ENCODE measurements around the gene OR13C8.

The OR13C8 gene

DNA sequence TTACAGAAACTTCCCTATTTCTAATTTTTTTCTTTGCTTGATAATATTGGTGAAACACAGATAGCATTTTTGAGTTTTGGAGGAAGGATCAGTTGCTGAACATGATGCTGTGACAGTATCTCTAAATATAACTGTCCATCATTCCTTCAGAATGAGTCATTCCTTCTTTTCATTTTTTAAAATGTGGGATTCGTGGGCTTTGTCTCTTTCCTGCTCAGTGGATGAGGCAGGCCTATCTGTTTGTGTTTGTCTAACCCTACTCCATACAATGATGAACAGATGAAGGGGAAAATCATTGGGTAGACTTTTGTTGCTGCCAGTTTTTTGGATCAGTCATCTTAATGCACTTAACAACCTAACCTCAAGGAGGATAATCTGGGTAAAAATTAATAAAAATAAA is 15.7 kb upstream of the OR13C8 start:
- TF ChIP-seq CTCF (IDR thresholded peaks at IDR 0.05; ENCODE audit: low read depth, low read length), result no peak
- H3K4me3 ChIP-seq (ENCODE audit: low read depth, low read length), result no peak overlapping the region

GRCh38 chr9:104555521-104555920 is 13.4 kb upstream of the OR13C8 start:
- Histone ChIP-seq H3K4me3 (ENCODE audit: low read depth, low read length) (no peak overlapping the region), H3K4me1 (no peaks in the 10 kb centered on the region), H3K36me3 (no peaks in the 10 kb centered on the region), H3K27me3 (no peaks in the 10 kb centered on the region), H3K9me3 (no peaks in the 10 kb centered on the region)
- no peak for DNase-seq
- TF ChIP-seq CTCF (IDR thresholded peaks at IDR 0.05; ENCODE audit: low read depth, low read length), result no peak

More for the DNA sequence above, 15.7 kb upstream of the OR13C8 start:
- H3K36me3 ChIP-seq, result no peaks in the 10 kb centered on the region
- DNase-seq, result no peak
- no peaks in the 10 kb centered on the region for H3K9me3 ChIP-seq
- no peaks in the 10 kb centered on the region for H3K27me3 ChIP-seq
- no peaks in the 10 kb centered on the region for H3K4me1 ChIP-seq

DNA sequence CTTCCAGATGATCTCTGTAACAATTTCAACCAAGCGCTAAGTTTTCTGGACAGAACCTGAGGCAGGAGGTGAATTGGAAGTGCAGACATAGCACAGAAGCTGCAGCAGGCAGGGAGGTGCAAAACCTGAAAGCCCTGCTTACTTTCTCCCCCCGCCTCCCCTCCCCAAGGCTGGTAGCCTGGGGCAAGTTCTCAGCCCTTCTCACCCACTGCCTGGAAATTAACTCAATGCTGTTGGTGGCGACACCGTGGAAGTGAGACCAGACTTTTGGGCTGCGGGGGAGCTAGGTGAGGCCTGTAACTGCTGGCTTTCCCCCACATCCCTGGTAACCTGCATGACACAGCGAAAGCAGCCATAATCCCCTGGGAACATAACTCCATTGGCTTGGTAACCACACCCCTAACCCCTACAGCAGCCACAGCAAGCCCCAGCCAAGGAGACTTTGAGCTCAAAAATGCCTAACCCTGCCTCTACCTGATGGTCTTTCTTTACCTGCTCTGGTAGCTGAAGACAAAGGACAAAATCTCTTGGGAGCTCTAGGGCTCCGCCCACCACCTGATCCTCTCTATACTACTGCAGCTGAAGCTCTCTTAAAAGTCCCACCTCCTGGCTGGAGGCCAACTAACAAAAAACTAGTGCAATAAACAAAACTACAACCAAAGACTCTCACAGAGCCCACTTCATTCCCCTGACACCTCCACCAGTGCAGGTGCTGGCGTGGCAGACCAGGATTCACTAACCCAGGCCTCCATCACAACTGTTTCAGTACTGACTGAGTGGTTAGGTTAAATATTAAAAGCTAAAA is 11.9 kb upstream of the OR13C8 start:
- DNase-seq, result no peak
- TF ChIP-seq CTCF (IDR thresholded peaks at IDR 0.05; ENCODE audit: low read depth, low read length), result no peak
- Histone ChIP-seq H3K4me1 (no peaks in the 10 kb centered on the region), H3K27me3 (no peaks in the 10 kb centered on the region), H3K36me3 (no peaks in the 10 kb centered on the region), H3K4me3 (ENCODE audit: low read depth, low read length) (no peak overlapping the region), H3K9me3 (no peaks in the 10 kb centered on the region)

- TF ChIP-seq CTCF (IDR thresholded peaks at IDR 0.05; ENCODE audit: low read depth, low read length), result no peak
- no peaks in the 10 kb centered on the region for H3K9me3 ChIP-seq
Observed at GRCh38 chr9:104564358-104564757, 4.6 kb upstream of the OR13C8 start.

GRCh38 chr9:104572612-104573011 is 3.6 kb downstream of the OR13C8 start:
- no peaks in the 10 kb centered on the region for H3K4me1 ChIP-seq
- no peak for TF ChIP-seq CTCF (IDR thresholded peaks at IDR 0.05; ENCODE audit: low read depth, low read length)
- no peak for DNase-seq
- H3K9me3 ChIP-seq, result no peaks in the 10 kb centered on the region
- H3K4me3 ChIP-seq (ENCODE audit: low read depth, low read length), result no peak overlapping the region
- H3K27me3 ChIP-seq, result no peaks in the 10 kb centered on the region
- H3K36me3 ChIP-seq, result no peaks in the 10 kb centered on the region

More at GRCh38 chr9:104564358-104564757, 4.6 kb upstream of the OR13C8 start:
- Histone ChIP-seq H3K4me3 (ENCODE audit: low read depth, low read length) (no peak overlapping the region), H3K36me3 (no peaks in the 10 kb centered on the region), H3K4me1 (no peaks in the 10 kb centered on the region), H3K27me3 (no peaks in the 10 kb centered on the region)
- DNase-seq, result no peak

- no peak for DNase-seq
- no peaks in the 10 kb centered on the region for H3K4me1 ChIP-seq
Observed at GRCh38 chr9:104575456-104575855, 6.5 kb downstream of the OR13C8 start.

More at GRCh38 chr9:104575456-104575855, 6.5 kb downstream of the OR13C8 start:
- H3K27me3 ChIP-seq, result no peaks in the 10 kb centered on the region
- no peak for TF ChIP-seq CTCF (IDR thresholded peaks at IDR 0.05; ENCODE audit: low read depth, low read length)
- H3K36me3 ChIP-seq, result no peaks in the 10 kb centered on the region
- no peaks in the 10 kb centered on the region for H3K9me3 ChIP-seq
- H3K4me3 ChIP-seq (ENCODE audit: low read depth, low read length), result no peak overlapping the region
